ENCODE measurements around the gene DHX16. TPM values are rescaled to one million over a fixed set of nuclear protein-coding genes. Genes with fewer than 3 reads are reported as not detected.

The DHX16 gene
- total RNA-seq, 6 donors from 2014 or later = 28.1 to 60.8 (median 31.8) TPM

- ATAC-seq (ENCODE audit: low FRiP score in 2 of 2) (peak in 1 of 2 donors; percentile 65), DNase-seq (peak in 1 of 2 donors; percentile 70)
- 49 to 65% methylated on average over 4 of the region's 4 CpGs for WGBS, 2 donors
- no peaks in the 10 kb centered on the region for H3K9me3 ChIP-seq
- TF ChIP-seq CTCF (IDR thresholded peaks at IDR 0.05) = no peak
- TF ChIP-seq EP300 (IDR thresholded peaks at IDR 0.05) = no peak
- peaks cover 0 to 44% (median 13%) of the 10 kb centered on the region in 4 donors for H3K36me3 ChIP-seq
- no peaks in the 10 kb centered on the region for H3K27me3 ChIP-seq
- no peak overlapping the region for H3K4me3 ChIP-seq
- H3K4me1 ChIP-seq = peaks cover 0 to 5% (median 0%) of the 10 kb centered on the region in 4 donors
- no peak overlapping the region for H3K27ac ChIP-seq
These were observed 27.5 kb upstream of the DHX16 start for GRCh38 chr6:30700340-30700739.

- WGBS, 2 donors = 78 to 94% methylated on average over 5 of the region's 5 CpGs
- Histone ChIP-seq H3K27me3 (no peaks in the 10 kb centered on the region), H3K4me3 (no peak overlapping the region), H3K4me1 (peaks cover 0 to 6% (median 3%) of the 10 kb centered on the region in 4 donors), H3K36me3 (peaks cover 0 to 10% (median 0%) of the 10 kb centered on the region in 4 donors), H3K9me3 (no peaks in the 10 kb centered on the region), H3K27ac (no peak overlapping the region)
- no peak for TF ChIP-seq POLR2AphosphoS5 (IDR thresholded peaks at IDR 0.05)
- no peak for TF ChIP-seq EP300 (IDR thresholded peaks at IDR 0.05)
- TF ChIP-seq POLR2A (IDR thresholded peaks at IDR 0.05) = no peak
- no peak for DNase-seq
- ATAC-seq (ENCODE audit: low FRiP score in 2 of 2) = no peak
These were observed 23.6 kb upstream of the DHX16 start for GRCh38 chr6:30696432-30696831.

- no peak for TF ChIP-seq EP300 (IDR thresholded peaks at IDR 0.05)
- TF ChIP-seq POLR2A (IDR thresholded peaks at IDR 0.05) = no peak
- TF ChIP-seq POLR2AphosphoS5 (IDR thresholded peaks at IDR 0.05) = no peak
- no peak for TF ChIP-seq CTCF (IDR thresholded peaks at IDR 0.05)
- peaks cover 28 to 38% (median 33%) of the 10 kb centered on the region in 4 donors for H3K4me1 ChIP-seq
- no peaks in the 10 kb centered on the region for H3K36me3 ChIP-seq
- no peaks in the 10 kb centered on the region for H3K9me3 ChIP-seq
- H3K4me3 ChIP-seq = peak overlapping the region in 3 of 4 donors; percentile 68 to 79 (median 77)
- peak overlapping the region; percentile 89 to 99 (median 99) for H3K27ac ChIP-seq
- WGBS, 2 donors = 18 to 22% methylated on average over 8 of the region's 8 CpGs
- DNase-seq = no peak
- no peak for ATAC-seq (ENCODE audit: low FRiP score in 2 of 2)
- no peaks in the 10 kb centered on the region for H3K27me3 ChIP-seq
These were observed 18.5 kb upstream of the DHX16 start for GRCh38 chr6:30691208-30691847.

- H3K4me1 ChIP-seq = peaks cover 28 to 38% (median 34%) of the 10 kb centered on the region in 4 donors
These were observed 17.8 kb upstream of the DHX16 start, which contains the start of gene NRM for GRCh38 chr6:30690403-30691207. Gene NRM (minus strand): TSS chr6:30690984. CDS start chr6:30690974, 10 bp downstream.

More at GRCh38 chr6:30690403-30691207, 17.8 kb upstream of the DHX16 start, which contains the start of gene NRM:
- H3K4me3 ChIP-seq = peak within 1 kb of the TSS; percentile 56 to 79 (median 72)
- peak in 1 of 4 donors; percentile 40 for TF ChIP-seq POLR2A (IDR thresholded peaks at IDR 0.05)
- TF ChIP-seq CTCF (IDR thresholded peaks at IDR 0.05) = no peak
- TF ChIP-seq POLR2AphosphoS5 (IDR thresholded peaks at IDR 0.05) = peak; percentile 44 to 70
- peak in 1 of 4 donors; percentile 50 for TF ChIP-seq EP300 (IDR thresholded peaks at IDR 0.05)
- peak; percentile 84 to 87 for ATAC-seq (ENCODE audit: low FRiP score in 2 of 2)
- no peaks in the 10 kb centered on the region for H3K9me3 ChIP-seq
- peak within 1 kb of the TSS; percentile 89 to 99 (median 99) for H3K27ac ChIP-seq
- H3K36me3 ChIP-seq = no peaks in the 10 kb centered on the region
- H3K27me3 ChIP-seq = no peaks in the 10 kb centered on the region
- DNase-seq = peak; percentile 89 to 97
- 1% methylated on average over 26 to 40 of the region's 40 CpGs for WGBS, 2 donors

All from upper lobe of left lung (tissue), 6 donors.